Measurements from ENCODE around the gene SYT17.

The SYT17 gene

DNA sequence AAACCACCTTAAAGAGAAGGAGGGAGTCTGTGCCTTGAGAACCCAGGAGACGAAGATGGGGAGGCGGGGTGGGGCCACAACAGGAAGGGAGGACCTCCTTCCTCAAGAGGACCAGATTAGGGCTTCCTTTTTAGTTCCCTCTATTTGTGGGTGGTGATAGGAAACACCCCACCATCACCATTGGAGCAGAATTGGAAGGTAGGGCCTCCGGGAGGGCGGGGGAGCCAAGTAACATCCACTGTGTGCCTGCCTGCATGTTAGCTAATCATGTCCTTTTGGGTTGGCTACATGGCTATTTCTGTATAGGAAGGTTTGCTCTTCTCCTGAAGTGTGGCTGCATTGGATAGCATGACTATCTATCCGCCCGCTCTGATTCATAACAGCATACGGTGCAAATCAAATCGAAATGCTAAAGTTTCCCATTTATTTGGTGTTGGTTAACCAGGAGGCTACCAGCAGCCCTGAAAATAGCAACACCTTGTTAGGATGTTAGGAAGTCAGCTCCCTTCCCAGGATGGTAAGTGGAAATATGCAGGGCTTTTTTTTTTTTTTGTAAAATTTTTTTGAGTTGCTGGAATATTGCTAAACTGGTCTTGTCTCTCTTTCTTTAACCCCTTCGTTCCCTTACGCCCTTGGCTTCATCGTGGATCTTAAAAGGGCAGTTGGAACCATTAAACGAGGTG lies 4.2 kb downstream of the SYT17 start:
- TF ChIP-seq TCF4 (CRISPR knock-in tag; IDR thresholded peaks at IDR 0.05; ENCODE audit: borderline replicate concordance), result no peak
- TF ChIP-seq, protein P1, sequence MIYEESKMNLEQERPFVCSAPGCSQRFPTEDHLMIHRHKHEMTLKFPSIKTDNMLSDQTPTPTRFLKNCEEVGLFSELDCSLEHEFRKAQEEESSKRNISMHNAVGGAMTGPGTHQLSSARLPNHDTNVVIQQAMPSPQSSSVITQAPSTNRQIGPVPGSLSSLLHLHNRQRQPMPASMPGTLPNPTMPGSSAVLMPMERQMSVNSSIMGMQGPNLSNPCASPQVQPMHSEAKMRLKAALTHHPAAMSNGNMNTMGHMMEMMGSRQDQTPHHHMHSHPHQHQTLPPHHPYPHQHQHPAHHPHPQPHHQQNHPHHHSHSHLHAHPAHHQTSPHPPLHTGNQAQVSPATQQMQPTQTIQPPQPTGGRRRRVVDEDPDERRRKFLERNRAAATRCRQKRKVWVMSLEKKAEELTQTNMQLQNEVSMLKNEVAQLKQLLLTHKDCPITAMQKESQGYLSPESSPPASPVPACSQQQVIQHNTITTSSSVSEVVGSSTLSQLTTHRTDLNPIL (CRISPR knock-in tag; IDR thresholded peaks at IDR 0.05; ENCODE audit: low read depth), result no peak
- no peak for TF ChIP-seq TOX (CRISPR knock-in tag; IDR thresholded peaks at IDR 0.05; ENCODE audit: borderline replicate concordance)
- ATAC-seq, result no peak

DNA sequence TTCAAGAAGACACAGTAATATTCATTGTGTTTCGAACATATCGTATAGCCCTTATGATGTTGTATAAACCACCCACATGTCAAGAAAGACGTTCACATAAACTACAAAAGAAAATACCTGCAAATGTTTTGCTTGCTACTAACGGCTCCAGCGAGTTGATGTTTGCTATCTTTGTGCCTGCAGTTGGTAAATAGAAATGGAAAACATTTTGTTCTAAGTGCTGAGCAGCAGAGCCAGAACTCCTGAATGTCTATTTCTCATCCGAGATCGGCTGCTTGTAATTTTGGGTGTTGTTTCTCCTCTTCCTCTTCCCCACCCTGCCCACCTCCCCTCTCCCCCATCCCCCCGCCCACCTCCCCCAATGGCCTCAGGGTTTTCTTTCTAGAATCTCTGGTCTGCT lies 5.0 kb downstream of the SYT17 start:
- TF ChIP-seq ZNF8 (CRISPR knock-in tag; IDR thresholded peaks at IDR 0.05) (no peak), CSDC2 (CRISPR knock-in tag; IDR thresholded peaks at IDR 0.05) (no peak), ARNTL (CRISPR knock-in tag; IDR thresholded peaks at IDR 0.05; ENCODE audit: borderline replicate concordance, low read depth) (no peak), PPARA (CRISPR knock-in tag; IDR thresholded peaks at IDR 0.05; ENCODE audit: borderline replicate concordance) (no peak), ZNF565 (CRISPR knock-in tag; conservative IDR thresholded peaks at IDR 0.05; ENCODE audit: low read depth) (no peak), OSR1 (CRISPR knock-in tag; IDR thresholded peaks at IDR 0.05) (no peak), TCF4 (CRISPR knock-in tag; IDR thresholded peaks at IDR 0.05; ENCODE audit: borderline replicate concordance) (no peak), GLIS3 (CRISPR knock-in tag; IDR thresholded peaks at IDR 0.05) (no peak), BACH2 (CRISPR knock-in tag; IDR thresholded peaks at IDR 0.05; ENCODE audit: borderline replicate concordance) (no peak), ISL1 (CRISPR knock-in tag; IDR thresholded peaks at IDR 0.05) (no peak), ZFP3 (CRISPR knock-in tag; IDR thresholded peaks at IDR 0.05) (no peak), ZC3H10 (CRISPR knock-in tag; IDR thresholded peaks at IDR 0.05) (no peak), ESRRG (CRISPR knock-in tag; IDR thresholded peaks at IDR 0.05) (no peak), ZFP30 (CRISPR knock-in tag; IDR thresholded peaks at IDR 0.05) (no peak)
- TF ChIP-seq, protein P2, sequence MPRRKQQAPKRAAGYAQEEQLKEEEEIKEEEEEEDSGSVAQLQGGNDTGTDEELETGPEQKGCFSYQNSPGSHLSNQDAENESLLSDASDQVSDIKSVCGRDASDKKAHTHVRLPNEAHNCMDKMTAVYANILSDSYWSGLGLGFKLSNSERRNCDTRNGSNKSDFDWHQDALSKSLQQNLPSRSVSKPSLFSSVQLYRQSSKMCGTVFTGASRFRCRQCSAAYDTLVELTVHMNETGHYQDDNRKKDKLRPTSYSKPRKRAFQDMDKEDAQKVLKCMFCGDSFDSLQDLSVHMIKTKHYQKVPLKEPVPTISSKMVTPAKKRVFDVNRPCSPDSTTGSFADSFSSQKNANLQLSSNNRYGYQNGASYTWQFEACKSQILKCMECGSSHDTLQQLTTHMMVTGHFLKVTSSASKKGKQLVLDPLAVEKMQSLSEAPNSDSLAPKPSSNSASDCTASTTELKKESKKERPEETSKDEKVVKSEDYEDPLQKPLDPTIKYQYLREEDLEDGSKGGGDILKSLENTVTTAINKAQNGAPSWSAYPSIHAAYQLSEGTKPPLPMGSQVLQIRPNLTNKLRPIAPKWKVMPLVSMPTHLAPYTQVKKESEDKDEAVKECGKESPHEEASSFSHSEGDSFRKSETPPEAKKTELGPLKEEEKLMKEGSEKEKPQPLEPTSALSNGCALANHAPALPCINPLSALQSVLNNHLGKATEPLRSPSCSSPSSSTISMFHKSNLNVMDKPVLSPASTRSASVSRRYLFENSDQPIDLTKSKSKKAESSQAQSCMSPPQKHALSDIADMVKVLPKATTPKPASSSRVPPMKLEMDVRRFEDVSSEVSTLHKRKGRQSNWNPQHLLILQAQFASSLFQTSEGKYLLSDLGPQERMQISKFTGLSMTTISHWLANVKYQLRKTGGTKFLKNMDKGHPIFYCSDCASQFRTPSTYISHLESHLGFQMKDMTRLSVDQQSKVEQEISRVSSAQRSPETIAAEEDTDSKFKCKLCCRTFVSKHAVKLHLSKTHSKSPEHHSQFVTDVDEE (CRISPR knock-in tag; IDR thresholded peaks at IDR 0.05), result no peak
- TF ChIP-seq, protein P3, sequence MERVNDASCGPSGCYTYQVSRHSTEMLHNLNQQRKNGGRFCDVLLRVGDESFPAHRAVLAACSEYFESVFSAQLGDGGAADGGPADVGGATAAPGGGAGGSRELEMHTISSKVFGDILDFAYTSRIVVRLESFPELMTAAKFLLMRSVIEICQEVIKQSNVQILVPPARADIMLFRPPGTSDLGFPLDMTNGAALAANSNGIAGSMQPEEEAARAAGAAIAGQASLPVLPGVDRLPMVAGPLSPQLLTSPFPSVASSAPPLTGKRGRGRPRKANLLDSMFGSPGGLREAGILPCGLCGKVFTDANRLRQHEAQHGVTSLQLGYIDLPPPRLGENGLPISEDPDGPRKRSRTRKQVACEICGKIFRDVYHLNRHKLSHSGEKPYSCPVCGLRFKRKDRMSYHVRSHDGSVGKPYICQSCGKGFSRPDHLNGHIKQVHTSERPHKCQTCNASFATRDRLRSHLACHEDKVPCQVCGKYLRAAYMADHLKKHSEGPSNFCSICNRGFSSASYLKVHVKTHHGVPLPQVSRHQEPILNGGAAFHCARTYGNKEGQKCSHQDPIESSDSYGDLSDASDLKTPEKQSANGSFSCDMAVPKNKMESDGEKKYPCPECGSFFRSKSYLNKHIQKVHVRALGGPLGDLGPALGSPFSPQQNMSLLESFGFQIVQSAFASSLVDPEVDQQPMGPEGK (CRISPR knock-in tag; IDR thresholded peaks at IDR 0.05; ENCODE audit: borderline replicate concordance), result no peak
- TF ChIP-seq, protein P4, sequence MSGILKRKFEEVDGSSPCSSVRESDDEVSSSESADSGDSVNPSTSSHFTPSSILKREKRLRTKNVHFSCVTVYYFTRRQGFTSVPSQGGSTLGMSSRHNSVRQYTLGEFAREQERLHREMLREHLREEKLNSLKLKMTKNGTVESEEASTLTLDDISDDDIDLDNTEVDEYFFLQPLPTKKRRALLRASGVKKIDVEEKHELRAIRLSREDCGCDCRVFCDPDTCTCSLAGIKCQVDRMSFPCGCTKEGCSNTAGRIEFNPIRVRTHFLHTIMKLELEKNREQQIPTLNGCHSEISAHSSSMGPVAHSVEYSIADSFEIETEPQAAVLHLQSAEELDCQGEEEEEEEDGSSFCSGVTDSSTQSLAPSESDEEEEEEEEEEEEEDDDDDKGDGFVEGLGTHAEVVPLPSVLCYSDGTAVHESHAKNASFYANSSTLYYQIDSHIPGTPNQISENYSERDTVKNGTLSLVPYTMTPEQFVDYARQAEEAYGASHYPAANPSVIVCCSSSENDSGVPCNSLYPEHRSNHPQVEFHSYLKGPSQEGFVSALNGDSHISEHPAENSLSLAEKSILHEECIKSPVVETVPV (CRISPR knock-in tag; IDR thresholded peaks at IDR 0.05), result no peak
- TF ChIP-seq, protein P5, sequence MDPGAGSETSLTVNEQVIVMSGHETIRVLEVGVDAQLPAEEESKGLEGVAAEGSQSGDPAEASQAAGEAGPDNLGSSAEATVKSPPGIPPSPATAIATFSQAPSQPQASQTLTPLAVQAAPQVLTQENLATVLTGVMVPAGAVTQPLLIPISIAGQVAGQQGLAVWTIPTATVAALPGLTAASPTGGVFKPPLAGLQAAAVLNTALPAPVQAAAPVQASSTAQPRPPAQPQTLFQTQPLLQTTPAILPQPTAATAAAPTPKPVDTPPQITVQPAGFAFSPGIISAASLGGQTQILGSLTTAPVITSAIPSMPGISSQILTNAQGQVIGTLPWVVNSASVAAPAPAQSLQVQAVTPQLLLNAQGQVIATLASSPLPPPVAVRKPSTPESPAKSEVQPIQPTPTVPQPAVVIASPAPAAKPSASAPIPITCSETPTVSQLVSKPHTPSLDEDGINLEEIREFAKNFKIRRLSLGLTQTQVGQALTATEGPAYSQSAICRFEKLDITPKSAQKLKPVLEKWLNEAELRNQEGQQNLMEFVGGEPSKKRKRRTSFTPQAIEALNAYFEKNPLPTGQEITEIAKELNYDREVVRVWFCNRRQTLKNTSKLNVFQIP (CRISPR knock-in tag; IDR thresholded peaks at IDR 0.05; ENCODE audit: borderline replicate concordance, low read depth), result no peak
- TF ChIP-seq, protein P1 (CRISPR knock-in tag; IDR thresholded peaks at IDR 0.05; ENCODE audit: low read depth), result no peak
- no peak for ATAC-seq
